ENCODE data around the gene ATG2B.

The ATG2B gene

GRCh38 chr14:96285667-96286066 is 77.5 kb downstream of the ATG2B start:
- no peak for TF ChIP-seq CTCF (conservative IDR thresholded peaks at IDR 0.05; ENCODE audit: low read depth, low read length)
- no peak overlapping the region for H3K4me3 ChIP-seq (ENCODE audit: low read depth, low read length)
- DNase-seq (ENCODE audit: low read depth) = no peak

- no peak for TF ChIP-seq CTCF (conservative IDR thresholded peaks at IDR 0.05; ENCODE audit: low read depth, low read length)
- no peak for DNase-seq (ENCODE audit: low read depth)
These were observed 78.7 kb downstream of the ATG2B start for GRCh38 chr14:96284430-96284829.

GRCh38 chr14:96284008-96284407 is 79.1 kb downstream of the ATG2B start:
- TF ChIP-seq CTCF (conservative IDR thresholded peaks at IDR 0.05; ENCODE audit: low read depth, low read length) = no peak
- no peak for DNase-seq (ENCODE audit: low read depth)
- H3K4me3 ChIP-seq (ENCODE audit: low read depth, low read length) = no peak overlapping the region

More at GRCh38 chr14:96284430-96284829, 78.7 kb downstream of the ATG2B start:
- H3K4me3 ChIP-seq (ENCODE audit: low read depth, low read length) = no peak overlapping the region

- no peak overlapping the region for H3K4me3 ChIP-seq (ENCODE audit: low read depth, low read length)
- TF ChIP-seq CTCF (conservative IDR thresholded peaks at IDR 0.05; ENCODE audit: low read depth, low read length) = no peak
- no peak for DNase-seq (ENCODE audit: low read depth)
These were observed 81.7 kb downstream of the ATG2B start for GRCh38 chr14:96281486-96281885.

GRCh38 chr14:96280104-96280503 is 83.0 kb downstream of the ATG2B start:
- no peak for DNase-seq (ENCODE audit: low read depth)
- no peak for TF ChIP-seq CTCF (conservative IDR thresholded peaks at IDR 0.05; ENCODE audit: low read depth, low read length)
- H3K4me3 ChIP-seq (ENCODE audit: low read depth, low read length) = no peak overlapping the region

GRCh38 chr14:96279564-96279963 is 83.6 kb downstream of the ATG2B start:
- H3K4me3 ChIP-seq (ENCODE audit: low read depth, low read length) = no peak overlapping the region
- DNase-seq (ENCODE audit: low read depth) = peak; percentile 38
- no peak for TF ChIP-seq CTCF (conservative IDR thresholded peaks at IDR 0.05; ENCODE audit: low read depth, low read length)

- TF ChIP-seq CTCF (conservative IDR thresholded peaks at IDR 0.05; ENCODE audit: low read depth, low read length) = no peak
- no peak for DNase-seq (ENCODE audit: low read depth)
- H3K4me3 ChIP-seq (ENCODE audit: low read depth, low read length) = no peak overlapping the region
These were observed 85.3 kb downstream of the ATG2B start for GRCh38 chr14:96277890-96278289.
